Femur (tissue), 1 donor: ENCODE results near the gene APOBEC3B.
"Not testable (repeated sequence)": the region's sequence is repeated elsewhere in the genome, so short reads cannot be mapped to it uniquely, and the experiment has no call there.

Source experiments
- DNase-seq: peaks from one replicate; pipeline ENCODE4 v3.0.0-alpha.2; 2017

Gene APOBEC3B

GRCh38 chr22:38967451-38968450, 14.4 kb upstream of the APOBEC3B start:
- DNase-seq, result peak; percentile 51

- DNase-seq, result no peak
These were observed 13.3 kb upstream of the APOBEC3B start for GRCh38 chr22:38968801-38969200.

GRCh38 chr22:38970551-38970950, 11.6 kb upstream of the APOBEC3B start:
- no peak for DNase-seq

- no peak for DNase-seq
These were observed 10.9 kb upstream of the APOBEC3B start for GRCh38 chr22:38971202-38971601.

GRCh38 chr22:38971791-38972190, 10.4 kb upstream of the APOBEC3B start:
- no peak for DNase-seq

- no peak for DNase-seq
These were observed 9.6 kb upstream of the APOBEC3B start for GRCh38 chr22:38972558-38972957.

- DNase-seq, result no peak
These were observed 8.6 kb upstream of the APOBEC3B start for GRCh38 chr22:38973289-38974169.

GRCh38 chr22:38974170-38974825, 7.8 kb upstream of the APOBEC3B start:
- no peak for DNase-seq

- DNase-seq, result no peak
These were observed 7.3 kb upstream of the APOBEC3B start for GRCh38 chr22:38974826-38975175.

GRCh38 chr22:38977289-38977688, 4.9 kb upstream of the APOBEC3B start:
- not testable (repeated sequence) for DNase-seq

GRCh38 chr22:38980587-38980986, 1.6 kb upstream of the APOBEC3B start:
- DNase-seq, result not testable (repeated sequence)

- peak; percentile 68 for DNase-seq
These were observed 849 bp upstream of the APOBEC3B start for GRCh38 chr22:38981005-38981991.

- DNase-seq, result no peak
These were observed 2.1 kb downstream of the APOBEC3B start for GRCh38 chr22:38984224-38984623.

GRCh38 chr22:38984784-38985757, 2.9 kb downstream of the APOBEC3B start:
- DNase-seq, result not testable (repeated sequence)

- DNase-seq, result no peak
These were observed 4.5 kb downstream of the APOBEC3B start for GRCh38 chr22:38986629-38987028.

GRCh38 chr22:38987171-38987895, 5.2 kb downstream of the APOBEC3B start:
- DNase-seq, result no peak

GRCh38 chr22:38989466-38989865, 7.3 kb downstream of the APOBEC3B start:
- no peak for DNase-seq

- DNase-seq, result peak; percentile 28
These were observed 10.8 kb downstream of the APOBEC3B start for GRCh38 chr22:38992871-38993371.

- no peak for DNase-seq
These were observed 14.0 kb downstream of the APOBEC3B start for GRCh38 chr22:38996105-38996504.

- DNase-seq, result no peak
These were observed 15.4 kb downstream of the APOBEC3B start for GRCh38 chr22:38997518-38997917.
